Stimulated activated CD4-positive, alpha-beta T cell treated with anti-CD3 and anti-CD28 coated beads, Interleukin-2, amount 100 ng/mL, for 48 hours (primary cell): Measurements from ENCODE around the gene HMHB1.
A peak's percentile ranks its signal among the peaks of the same experiment; 100 is the strongest.
"Not testable (repeated sequence)": the region's sequence is repeated elsewhere in the genome, so short reads cannot be mapped to it uniquely, and the experiment has no call there.

Experiments used
- DNase-seq, 2 donors: peaks; one replicate each; pipeline ENCODE4 v3.0.0-alpha.2; 2020

HMHB1 gene

GRCh38 chr5:143805861-143806260 lies 6.1 kb upstream of the HMHB1 start:
- DNase-seq, result no peak

DNA sequence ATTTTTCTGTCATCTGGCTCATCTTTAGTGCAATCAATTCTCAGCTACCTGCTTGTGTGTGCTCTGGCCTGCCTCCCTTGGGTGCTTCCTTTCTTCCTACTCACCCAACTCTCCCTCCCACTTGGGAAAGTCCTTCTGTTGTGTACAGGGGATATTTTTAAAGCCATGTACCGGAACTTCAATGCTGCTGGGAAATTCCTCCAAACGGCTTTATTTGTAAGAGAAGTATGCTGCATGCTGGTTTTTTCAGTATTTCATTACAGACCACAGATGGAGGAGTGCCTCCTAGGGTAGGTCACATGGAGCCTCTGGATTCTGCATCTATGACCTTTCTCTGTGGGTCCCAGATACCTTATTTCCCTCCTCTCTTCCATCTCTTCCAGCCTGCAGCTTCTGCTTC lies 5.4 kb upstream of the HMHB1 start:
- no peak for DNase-seq

GRCh38 chr5:143807401-143807800 lies 4.6 kb upstream of the HMHB1 start:
- DNase-seq, result no peak

- not testable (repeated sequence) for DNase-seq
These were observed 4.4 kb downstream of the HMHB1 start for GRCh38 chr5:143816370-143816769.

DNA sequence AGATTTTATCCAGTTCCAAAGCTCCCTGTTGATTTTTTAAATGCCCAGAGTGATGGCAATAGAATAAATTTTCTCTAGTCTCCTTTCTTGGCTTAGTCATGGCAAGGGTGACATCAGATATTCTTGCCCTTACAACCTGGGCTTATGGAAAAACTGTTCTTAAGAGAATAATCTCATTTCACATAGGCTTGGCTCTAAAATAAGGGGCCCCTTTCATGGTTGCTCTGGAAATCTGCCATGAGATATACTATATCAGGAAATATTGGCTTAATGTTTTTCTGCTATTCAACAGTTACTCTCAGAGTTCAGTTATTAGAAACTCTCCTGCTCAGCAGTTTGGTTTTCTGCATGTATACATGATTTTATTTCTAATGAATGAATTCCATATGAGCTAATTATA lies 7.8 kb downstream of the HMHB1 start:
- no peak for DNase-seq

DNA sequence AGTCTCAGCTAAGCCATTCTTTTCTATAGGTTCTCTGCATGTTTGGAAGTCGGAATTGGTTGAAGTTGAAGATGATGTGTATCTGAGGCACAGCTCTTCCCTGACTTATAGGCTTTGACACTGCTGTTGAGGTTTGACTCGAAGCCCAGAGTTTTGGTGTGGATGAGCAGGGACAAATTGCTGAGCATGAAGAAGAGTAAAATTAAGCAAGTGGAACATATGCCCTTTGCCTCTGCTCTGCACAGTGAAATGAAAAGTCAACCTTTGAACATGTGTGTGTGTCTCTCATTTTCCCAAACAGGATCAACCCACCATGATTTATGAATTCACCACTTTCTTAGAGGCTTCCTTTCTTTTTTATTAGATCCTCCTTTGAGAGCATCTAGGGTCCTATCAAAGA lies 8.5 kb downstream of the HMHB1 start:
- DNase-seq, result no peak

DNA sequence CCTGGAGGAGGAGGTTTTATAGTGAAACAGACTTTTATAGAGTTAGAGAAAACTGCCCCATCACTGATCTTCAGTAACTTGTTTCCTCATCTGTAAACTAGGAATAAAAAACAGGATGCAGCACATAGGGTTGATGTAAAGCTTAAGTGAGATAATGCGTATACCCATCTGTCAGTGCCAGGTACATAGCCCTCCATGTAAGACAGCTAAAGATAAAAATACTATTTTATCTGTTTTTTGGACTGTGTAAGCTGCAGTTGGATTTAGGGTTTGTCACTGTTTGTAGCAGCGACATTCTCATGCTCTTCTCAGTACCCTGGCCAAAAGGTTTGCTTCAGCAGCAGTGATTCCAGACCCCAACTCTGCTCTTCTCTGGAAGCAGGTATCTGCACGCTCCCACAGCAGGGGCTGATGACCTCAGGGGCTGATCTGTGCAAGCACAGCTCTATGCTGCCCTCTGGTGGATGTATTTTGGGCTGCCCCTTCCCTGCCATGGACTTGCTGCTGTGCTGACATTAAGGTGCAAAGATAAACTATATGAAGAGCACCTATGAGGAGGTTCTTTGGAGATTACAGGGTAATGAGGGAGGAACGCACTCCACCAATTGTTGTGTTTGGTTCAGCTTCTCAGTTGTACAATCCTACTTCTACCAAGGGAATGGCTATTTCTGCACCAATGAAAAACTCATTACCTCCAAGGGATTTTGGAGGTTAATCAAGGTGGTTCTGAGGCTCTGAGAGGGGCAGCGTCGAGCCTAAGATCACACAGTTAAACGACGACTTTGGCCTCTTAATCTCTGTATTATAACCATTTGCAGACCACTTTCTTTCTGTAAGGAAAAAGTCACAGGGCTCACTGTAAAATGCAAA lies 13.1 kb downstream of the HMHB1 start:
- peak; percentile 85 to 86 for DNase-seq

DNA sequence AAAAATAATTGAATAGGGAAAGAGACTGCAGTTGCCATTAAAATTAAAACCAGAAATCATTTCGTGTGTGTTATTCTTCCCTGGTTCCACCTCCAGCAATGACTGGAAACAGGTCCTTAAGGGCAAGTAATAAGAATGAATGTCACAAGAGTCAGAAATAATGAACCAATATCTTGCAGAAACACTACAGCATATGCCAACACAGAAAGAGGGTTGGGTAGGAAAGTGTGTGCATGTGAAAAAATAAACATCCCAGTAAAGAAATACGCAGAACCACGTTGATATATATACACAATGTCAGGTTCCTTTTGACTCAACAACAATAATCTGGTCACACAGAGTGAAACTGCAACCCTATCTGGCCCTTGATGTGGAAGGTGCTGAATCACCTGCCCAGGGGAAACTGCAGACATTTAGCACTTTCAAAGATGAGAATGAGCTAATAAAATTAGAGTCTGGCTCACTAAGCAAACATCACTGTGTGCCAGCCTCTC lies 15.0 kb downstream of the HMHB1 start:
- DNase-seq, result no peak

GRCh38 chr5:143828710-143829109 lies 16.7 kb downstream of the HMHB1 start:
- DNase-seq, result no peak

GRCh38 chr5:143833177-143833576 lies 21.2 kb downstream of the HMHB1 start:
- no peak for DNase-seq

- DNase-seq, result no peak
These were observed 23.3 kb downstream of the HMHB1 start for GRCh38 chr5:143835251-143835650.

DNA sequence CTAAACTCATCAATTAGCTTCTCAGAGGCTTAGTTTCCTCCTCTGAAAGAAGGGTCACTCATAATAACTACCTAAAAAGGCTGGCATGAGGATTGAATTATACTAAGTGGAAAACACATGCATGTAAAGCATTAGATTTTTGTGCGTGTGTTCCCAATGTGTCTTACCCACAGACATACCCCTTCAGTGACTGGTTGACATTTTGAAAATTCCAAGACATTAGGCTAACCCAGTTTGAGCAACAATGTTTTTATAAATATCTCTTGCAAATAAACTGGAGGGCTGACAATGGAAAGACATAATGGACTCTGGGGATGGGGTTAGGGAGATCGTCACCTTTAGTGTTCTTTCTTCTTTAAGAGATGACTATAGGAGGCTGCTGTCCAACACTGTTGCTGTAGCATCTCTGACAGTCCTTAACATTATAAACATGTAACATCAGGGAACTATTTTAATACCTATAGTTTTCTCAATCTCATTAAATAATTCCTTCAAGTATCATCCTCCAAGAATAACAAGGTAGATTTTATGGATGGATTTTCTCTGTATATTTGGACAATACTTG lies 24.3 kb downstream of the HMHB1 start:
- no peak for DNase-seq

DNA sequence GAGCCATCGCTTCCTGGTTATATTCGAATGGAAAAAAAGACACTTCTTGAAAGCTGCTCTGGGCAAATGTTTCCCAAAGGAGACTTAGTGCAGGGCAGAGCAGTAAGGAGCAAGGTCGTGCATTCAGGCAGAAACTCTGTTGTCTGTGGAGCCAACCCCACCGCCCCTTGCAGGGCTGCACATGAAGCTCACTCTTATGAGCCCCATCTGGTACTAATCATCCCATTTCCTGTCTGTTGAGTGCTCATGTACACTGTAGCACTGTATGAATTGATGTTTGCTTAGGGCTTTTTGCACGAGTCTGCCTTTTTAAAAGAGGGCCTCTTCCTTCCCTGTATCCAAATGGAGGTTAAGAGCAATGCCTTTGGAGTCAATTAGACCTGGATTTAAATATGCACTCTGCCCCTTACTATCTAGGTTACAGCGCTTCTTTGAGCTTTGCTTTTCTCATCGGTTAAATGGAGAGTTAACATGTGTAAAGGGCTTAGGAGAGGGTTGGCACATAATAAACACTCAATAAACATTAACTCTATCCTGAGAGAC lies 25.4 kb downstream of the HMHB1 start:
- no peak for DNase-seq

- DNase-seq, result no peak
These were observed 29.5 kb downstream of the HMHB1 start for GRCh38 chr5:143841446-143841845.

- no peak for DNase-seq
These were observed 31.0 kb downstream of the HMHB1 start for GRCh38 chr5:143842920-143843319.

DNA sequence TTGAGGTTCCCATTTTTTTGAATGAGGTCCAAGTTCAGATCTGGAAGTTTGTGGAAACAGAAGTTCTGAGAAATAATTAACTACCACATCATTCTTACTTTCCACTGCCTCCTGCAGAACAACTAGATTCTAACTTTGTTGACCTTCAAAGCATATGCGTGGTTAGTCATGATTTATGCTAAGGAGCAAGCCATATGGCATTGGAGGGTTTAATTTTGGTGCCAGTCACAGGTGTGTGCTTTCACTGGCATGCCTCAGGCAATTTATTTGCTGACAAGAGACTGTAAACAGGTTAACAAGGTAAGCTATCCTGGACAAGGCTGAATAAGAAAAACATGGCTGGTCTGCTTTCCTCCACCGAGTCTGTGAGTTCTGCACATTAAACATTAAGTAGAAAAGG lies 31.5 kb downstream of the HMHB1 start:
- DNase-seq, result no peak

- no peak for DNase-seq
These were observed 38.2 kb downstream of the HMHB1 start for GRCh38 chr5:143850050-143850683.

DNA sequence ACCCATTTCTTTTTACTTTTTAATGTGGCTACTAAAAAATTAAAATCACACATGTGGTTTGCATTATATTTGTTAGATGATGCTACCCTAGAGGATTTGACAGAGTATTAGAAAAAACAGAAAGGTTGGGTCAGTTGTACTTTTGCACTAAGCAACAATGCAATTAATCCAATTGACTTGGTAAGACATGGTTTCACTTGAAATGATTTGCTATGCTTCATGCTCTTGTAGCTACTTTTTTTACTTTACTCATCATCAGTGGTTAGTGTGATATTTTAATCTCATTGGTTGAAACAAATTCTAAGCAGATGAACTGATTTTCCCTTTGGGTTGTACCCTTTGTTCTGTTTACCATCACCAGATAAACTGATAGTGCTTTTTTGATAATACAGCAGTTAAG lies 39.4 kb downstream of the HMHB1 start:
- no peak for DNase-seq

GRCh38 chr5:143860211-143860610 lies 48.2 kb downstream of the HMHB1 start:
- no peak for DNase-seq

DNA sequence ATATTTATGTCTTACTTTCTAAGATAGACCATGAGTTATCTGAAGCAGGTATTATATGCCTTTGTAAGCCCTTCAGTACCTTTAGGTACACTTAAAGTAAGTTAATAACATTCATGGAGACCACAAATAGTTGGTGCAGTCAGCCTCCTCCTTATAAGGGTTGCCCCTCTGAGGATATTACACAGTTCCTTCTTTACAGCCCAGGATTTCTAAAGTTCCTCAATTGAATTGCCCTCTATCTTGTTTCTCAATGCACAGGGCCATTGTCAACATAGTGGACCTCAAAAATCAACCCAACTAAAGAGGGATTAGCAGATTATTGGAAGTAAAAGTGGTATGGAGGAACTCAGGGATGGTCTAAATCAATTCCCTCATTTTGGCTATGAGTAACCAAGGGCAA lies 50.3 kb downstream of the HMHB1 start:
- no peak for DNase-seq

DNA sequence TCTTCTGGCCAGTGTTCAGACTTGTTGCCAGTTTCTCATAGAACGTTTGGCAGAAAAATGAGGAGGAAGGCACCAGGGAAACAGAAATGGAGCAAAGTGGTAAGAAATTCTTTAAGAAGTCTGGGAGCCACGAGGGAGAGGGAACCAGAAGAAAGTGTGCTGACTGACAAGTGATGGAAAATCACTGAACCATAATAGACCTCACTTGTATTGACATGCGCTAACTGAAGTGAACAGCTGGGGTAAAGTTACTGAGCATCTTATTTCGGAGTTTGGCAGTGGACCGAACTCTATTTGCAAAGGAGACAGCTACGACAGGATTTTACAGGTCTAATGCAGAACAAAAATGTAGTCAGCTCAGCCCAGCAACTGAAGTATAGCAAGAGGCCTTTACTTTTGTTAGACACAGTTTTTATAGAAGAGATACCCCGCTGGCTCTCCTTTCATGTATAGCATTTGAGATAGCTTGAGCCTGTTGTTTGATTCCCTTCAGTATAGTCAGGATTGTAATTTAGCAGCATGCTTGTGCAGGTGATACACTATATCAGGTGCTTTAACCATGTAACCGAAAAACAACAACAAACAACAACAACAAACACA lies 53.6 kb downstream of the HMHB1 start:
- DNase-seq, result no peak
